ENCODE measurements around the gene PAX5. TPM values are rescaled to one million over a fixed set of nuclear protein-coding genes. Genes with fewer than 3 reads are reported as not detected.

Gene PAX5
- total RNA-seq, 3 donors from 2014 or later: 0.59 TPM; not detected in 2

DNA sequence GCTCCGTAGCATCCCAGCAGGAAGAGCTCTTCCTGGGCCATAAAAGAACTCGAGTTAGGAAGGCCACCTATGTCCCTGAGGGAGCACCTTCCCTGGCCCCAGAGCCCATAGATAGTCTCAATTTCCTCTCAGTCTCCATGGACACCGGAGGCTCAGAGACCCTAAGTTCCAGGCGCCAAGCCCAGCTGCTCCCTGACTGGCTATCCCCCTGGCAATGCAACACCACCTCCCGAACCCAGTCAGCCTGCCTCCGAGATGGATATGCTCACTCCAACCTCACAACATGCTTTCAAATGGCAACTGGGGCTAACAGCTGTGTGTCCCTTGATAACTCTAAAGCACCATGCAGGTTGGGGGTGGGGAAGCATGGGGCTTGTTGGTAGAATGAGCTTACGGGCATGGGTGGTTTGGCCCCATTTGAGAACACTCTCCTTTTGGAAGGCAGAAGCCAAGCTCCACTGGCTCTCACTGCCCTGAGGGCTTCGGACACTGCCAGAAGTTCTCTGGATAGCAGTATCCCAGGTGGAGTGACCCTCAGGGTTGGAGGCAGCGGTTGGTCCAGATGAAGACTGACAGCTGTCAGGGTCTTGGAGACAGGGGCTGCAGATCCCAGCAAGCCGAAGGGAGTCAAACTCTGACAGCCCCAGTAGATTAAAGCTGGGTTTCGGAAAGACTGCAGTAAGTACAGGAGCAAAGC lies 165.3 kb downstream of the PAX5 start:
- Histone ChIP-seq H3K9me3 (no peaks in the 10 kb centered on the region), H3K4me3 (no peak overlapping the region), H3K27ac (no peak overlapping the region), H3K4me1 (no peaks in the 10 kb centered on the region), H3K36me3 (no peaks in the 10 kb centered on the region), H3K27me3 (peaks cover 0 to 10% of the 10 kb centered on the region in 2 donors)
- no peak for DNase-seq (ENCODE audit: low spot score in 2 of 2)
- TF ChIP-seq, protein P1, sequence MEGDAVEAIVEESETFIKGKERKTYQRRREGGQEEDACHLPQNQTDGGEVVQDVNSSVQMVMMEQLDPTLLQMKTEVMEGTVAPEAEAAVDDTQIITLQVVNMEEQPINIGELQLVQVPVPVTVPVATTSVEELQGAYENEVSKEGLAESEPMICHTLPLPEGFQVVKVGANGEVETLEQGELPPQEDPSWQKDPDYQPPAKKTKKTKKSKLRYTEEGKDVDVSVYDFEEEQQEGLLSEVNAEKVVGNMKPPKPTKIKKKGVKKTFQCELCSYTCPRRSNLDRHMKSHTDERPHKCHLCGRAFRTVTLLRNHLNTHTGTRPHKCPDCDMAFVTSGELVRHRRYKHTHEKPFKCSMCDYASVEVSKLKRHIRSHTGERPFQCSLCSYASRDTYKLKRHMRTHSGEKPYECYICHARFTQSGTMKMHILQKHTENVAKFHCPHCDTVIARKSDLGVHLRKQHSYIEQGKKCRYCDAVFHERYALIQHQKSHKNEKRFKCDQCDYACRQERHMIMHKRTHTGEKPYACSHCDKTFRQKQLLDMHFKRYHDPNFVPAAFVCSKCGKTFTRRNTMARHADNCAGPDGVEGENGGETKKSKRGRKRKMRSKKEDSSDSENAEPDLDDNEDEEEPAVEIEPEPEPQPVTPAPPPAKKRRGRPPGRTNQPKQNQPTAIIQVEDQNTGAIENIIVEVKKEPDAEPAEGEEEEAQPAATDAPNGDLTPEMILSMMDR (IDR thresholded peaks at IDR 0.05): no peak
- no peak for TF ChIP-seq POLR2A (IDR thresholded peaks at IDR 0.05)
- no peak for TF ChIP-seq POLR2AphosphoS5 (IDR thresholded peaks at IDR 0.05)
- intact Hi-C loops (cut with DNase I; ENCODE audit: low total_unique reads): no loop called here

DNA sequence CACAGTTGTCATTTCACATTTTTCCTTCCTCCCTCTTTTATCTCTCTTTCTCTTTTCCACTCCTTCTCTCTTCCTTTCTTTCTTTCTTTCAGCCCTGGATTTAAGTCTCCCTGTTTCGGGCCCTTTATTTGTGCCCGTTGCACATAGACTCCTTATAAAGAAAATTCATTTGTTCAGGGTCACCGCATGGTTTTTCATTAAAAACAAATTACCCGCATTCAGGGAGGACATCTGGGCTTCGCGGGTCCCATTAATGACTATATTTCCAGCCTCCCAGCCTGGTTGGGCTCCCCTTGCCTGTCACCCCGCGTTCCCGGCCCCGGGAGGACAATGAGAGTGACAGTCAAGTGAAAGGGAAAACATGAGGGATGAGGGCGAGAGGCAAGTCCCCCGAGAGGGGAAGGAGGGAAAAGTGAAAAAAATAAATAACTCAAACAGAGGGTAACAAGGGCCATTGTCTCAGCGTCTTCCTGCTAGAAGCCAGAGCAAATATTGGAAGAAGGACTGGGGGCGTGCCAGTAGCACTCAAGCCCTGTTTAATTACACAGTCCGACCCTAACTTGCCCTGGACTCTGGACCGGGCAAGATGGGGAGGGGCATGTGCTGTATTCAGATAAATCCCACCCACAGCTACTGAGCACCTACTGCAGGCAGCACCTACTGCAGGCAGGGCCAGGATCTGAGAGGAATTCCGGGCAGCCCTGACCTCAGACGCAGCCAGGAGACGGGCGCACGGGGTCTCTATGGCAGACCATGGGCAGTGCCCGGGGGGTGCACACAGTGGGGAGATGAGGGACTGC lies 166.2 kb downstream of the PAX5 start:
- H3K36me3 ChIP-seq: no peaks in the 10 kb centered on the region
- no peak for DNase-seq (ENCODE audit: low spot score in 2 of 2)
- H3K27me3 ChIP-seq: peaks cover 0 to 3% of the 10 kb centered on the region in 2 donors
- intact Hi-C loops (cut with DNase I; ENCODE audit: low total_unique reads): no loop called here
- TF ChIP-seq, protein P1 (IDR thresholded peaks at IDR 0.05): no peak
- TF ChIP-seq POLR2AphosphoS5 (IDR thresholded peaks at IDR 0.05) (no peak), POLR2A (IDR thresholded peaks at IDR 0.05) (no peak)
- no peaks in the 10 kb centered on the region for H3K4me1 ChIP-seq
- H3K9me3 ChIP-seq: no peaks in the 10 kb centered on the region
- no peak overlapping the region for H3K4me3 ChIP-seq
- H3K27ac ChIP-seq: no peak overlapping the region

DNA sequence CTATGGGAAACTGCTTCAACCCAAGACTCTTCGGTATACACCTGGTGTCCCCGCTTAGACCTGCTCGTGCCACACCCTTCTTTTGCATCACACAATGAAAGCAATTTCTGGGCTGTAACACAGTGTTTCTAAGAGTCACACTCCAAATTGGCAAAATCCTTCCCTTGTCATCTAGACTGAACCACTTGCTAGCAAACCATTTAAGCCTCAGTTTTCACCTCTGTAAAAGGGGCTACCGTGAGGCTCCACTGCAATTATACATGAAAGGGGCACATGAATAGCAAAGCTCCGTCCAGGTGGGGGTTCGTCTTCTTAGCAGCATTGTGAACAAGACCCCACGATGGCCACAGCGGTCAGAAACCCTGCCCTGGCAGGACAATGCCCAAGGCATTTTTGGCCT lies 166.8 kb downstream of the PAX5 start:
- intact Hi-C loops (cut with DNase I; ENCODE audit: low total_unique reads): no loop called here
- no peaks in the 10 kb centered on the region for H3K9me3 ChIP-seq
- H3K27ac ChIP-seq: no peak overlapping the region
- no peak overlapping the region for H3K4me3 ChIP-seq
- TF ChIP-seq, protein P1 (IDR thresholded peaks at IDR 0.05): no peak
- no peak for TF ChIP-seq POLR2A (IDR thresholded peaks at IDR 0.05)
- no peak for TF ChIP-seq POLR2AphosphoS5 (IDR thresholded peaks at IDR 0.05)
- H3K27me3 ChIP-seq: peaks cover 0 to 3% of the 10 kb centered on the region in 2 donors
- H3K4me1 ChIP-seq: no peaks in the 10 kb centered on the region
- DNase-seq (ENCODE audit: low spot score in 2 of 2): no peak
- H3K36me3 ChIP-seq: no peaks in the 10 kb centered on the region

DNA sequence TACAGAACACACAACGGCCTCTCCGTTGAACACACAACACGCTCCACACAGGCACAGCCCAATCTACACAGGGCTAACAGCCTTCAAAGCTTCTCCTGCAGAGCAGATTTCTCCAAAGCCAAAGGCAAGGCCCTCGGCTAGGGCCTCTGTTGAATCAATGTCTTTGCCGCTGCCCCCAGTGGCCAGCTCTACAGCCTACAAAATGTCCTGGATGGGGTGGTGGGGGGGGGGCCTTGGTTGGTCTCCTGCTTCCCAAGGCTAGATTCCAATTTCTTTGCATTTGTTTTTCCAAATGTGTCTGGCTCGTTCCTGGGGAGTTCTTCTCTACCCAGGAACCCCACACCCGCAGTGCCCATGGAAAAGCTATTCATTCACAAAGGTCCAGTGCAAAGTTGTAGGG lies 167.2 kb downstream of the PAX5 start:
- intact Hi-C loops (cut with DNase I; ENCODE audit: low total_unique reads): no loop called here
- Histone ChIP-seq H3K36me3 (no peaks in the 10 kb centered on the region), H3K4me3 (no peak overlapping the region), H3K27ac (no peak overlapping the region), H3K27me3 (peaks cover 0 to 3% of the 10 kb centered on the region in 2 donors), H3K9me3 (no peaks in the 10 kb centered on the region), H3K4me1 (no peaks in the 10 kb centered on the region)
- no peak for DNase-seq (ENCODE audit: low spot score in 2 of 2)
- TF ChIP-seq, protein P1 (IDR thresholded peaks at IDR 0.05): no peak
- TF ChIP-seq POLR2A (IDR thresholded peaks at IDR 0.05): no peak

Data from breast epithelium (tissue), 4 donors.